Type B pancreatic cell (in vitro differentiated cells): Measurements from ENCODE around the gene PICK1. TPM values are rescaled to one million over a fixed set of nuclear protein-coding genes. Genes with fewer than 3 reads are reported as not detected.

Experiments
- DNase-seq: peaks from one replicate; pipeline ENCODE4 v3.0.0; 2021; ENCODE audit warnings: mixed read lengths; ENCODE audit not compliant: unreplicated experiment; ENCODE audit errors: extremely low spot score
- H3K27ac Mint-ChIP-seq: 2 replicates; pipeline ENCODE4 v1.8.0; 2021; ENCODE audit warnings: mild to moderate bottlenecking, mixed read lengths
- H3K27me3 Mint-ChIP-seq: 2 replicates; pipeline ENCODE4 v1.8.0; 2021; ENCODE audit warnings: mixed read lengths
- H3K36me3 Mint-ChIP-seq: 2 replicates; pipeline ENCODE4 v1.8.0; 2021; ENCODE audit warnings: mixed read lengths
- H3K4me1 Mint-ChIP-seq: one replicate; pipeline ENCODE4 v1.8.0; 2021; ENCODE audit warnings: mixed read lengths; ENCODE audit not compliant: unreplicated experiment
- H3K4me3 Mint-ChIP-seq: 2 replicates; pipeline ENCODE4 v1.8.0; 2021; ENCODE audit warnings: mild to moderate bottlenecking, mixed read lengths
- H3K9me3 Mint-ChIP-seq: 2 replicates; pipeline ENCODE4 v1.8.0; 2021; ENCODE audit warnings: mixed read lengths
- CTCF ChIP-seq: fragments of 200-600 bp; sonication (generic); conservative IDR thresholded peaks from 2 replicates; pipeline ENCODE4 v1.5.0; 2021; ENCODE audit warnings: antibody characterized with exemption, mild to moderate bottlenecking
- total RNA-seq: library from RNA; stranded (reverse); gene quantifications from 2 replicates; pipeline ENCODE4 v1.2.1, GENCODE V29; 2021; ENCODE audit warnings: low replicate concordance

PICK1 gene
- total RNA-seq, 1 donor from 2014 or later = 45.4 TPM

GRCh38 chr22:38029901-38030300, 27.3 kb upstream of the PICK1 start:
- no peaks in the 10 kb centered on the region for H3K9me3 Mint-ChIP-seq
- no peak for TF ChIP-seq CTCF
- no peak overlapping the region for H3K4me3 Mint-ChIP-seq
- no peaks in the 10 kb centered on the region for H3K36me3 Mint-ChIP-seq
- H3K27ac Mint-ChIP-seq = no peak overlapping the region
- H3K27me3 Mint-ChIP-seq = peaks cover 10% of the 10 kb centered on the region
- no peak for DNase-seq
- peaks cover 51% of the 10 kb centered on the region for H3K4me1 Mint-ChIP-seq

GRCh38 chr22:38030311-38031133, 26.7 kb upstream of the PICK1 start:
- H3K27ac Mint-ChIP-seq = no peak overlapping the region
- H3K4me1 Mint-ChIP-seq = peaks cover 57% of the 10 kb centered on the region
- H3K4me3 Mint-ChIP-seq = no peak overlapping the region
- no peak for TF ChIP-seq CTCF
- peaks cover 7% of the 10 kb centered on the region for H3K27me3 Mint-ChIP-seq
- no peaks in the 10 kb centered on the region for H3K36me3 Mint-ChIP-seq
- H3K9me3 Mint-ChIP-seq = no peaks in the 10 kb centered on the region
- no peak for DNase-seq

GRCh38 chr22:38031491-38031890, 25.7 kb upstream of the PICK1 start:
- no peak overlapping the region for H3K27ac Mint-ChIP-seq

GRCh38 chr22:38032681-38033521, 24.3 kb upstream of the PICK1 start:
- TF ChIP-seq CTCF = no peak
- H3K4me1 Mint-ChIP-seq = peaks cover 52% of the 10 kb centered on the region
- H3K9me3 Mint-ChIP-seq = no peaks in the 10 kb centered on the region
- H3K27me3 Mint-ChIP-seq = peaks cover 7% of the 10 kb centered on the region
- peak overlapping the region; percentile 51 for H3K27ac Mint-ChIP-seq
- H3K36me3 Mint-ChIP-seq = no peaks in the 10 kb centered on the region
- H3K4me3 Mint-ChIP-seq = no peak overlapping the region
- no peak for DNase-seq

More at GRCh38 chr22:38031491-38031890, 25.7 kb upstream of the PICK1 start:
- no peak for TF ChIP-seq CTCF
- Mint-ChIP-seq H3K36me3 (no peaks in the 10 kb centered on the region), H3K9me3 (no peaks in the 10 kb centered on the region), H3K4me1 (peaks cover 58% of the 10 kb centered on the region), H3K4me3 (no peak overlapping the region), H3K27me3 (peaks cover 7% of the 10 kb centered on the region)
- DNase-seq = no peak

- no peaks in the 10 kb centered on the region for H3K9me3 Mint-ChIP-seq
- H3K27ac Mint-ChIP-seq = peak overlapping the region; percentile 72
- peaks cover 7% of the 10 kb centered on the region for H3K27me3 Mint-ChIP-seq
- peaks cover 52% of the 10 kb centered on the region for H3K4me1 Mint-ChIP-seq
- DNase-seq = no peak
- no peaks in the 10 kb centered on the region for H3K36me3 Mint-ChIP-seq
- no peak overlapping the region for H3K4me3 Mint-ChIP-seq
- TF ChIP-seq CTCF = no peak
Observed at GRCh38 chr22:38033522-38034277, 23.5 kb upstream of the PICK1 start.
